Measurements from ENCODE around the gene ATP8A2.

GRCh38 chr13:25844559-25845434, 473.0 kb downstream of the ATP8A2 start:
- TF ChIP-seq CTCF (conservative IDR thresholded peaks at IDR 0.05) (no peak), ZFX (IDR thresholded peaks at IDR 0.05) (no peak)
